ENCODE results near the gene TBC1D22A. TPM values are rescaled to one million over a fixed set of nuclear protein-coding genes. Genes with fewer than 3 reads are reported as not detected.
"Not testable (repeated sequence)": the region's sequence is repeated elsewhere in the genome, so short reads cannot be mapped to it uniquely, and the experiment has no call there.

The TBC1D22A gene
- total RNA-seq, 4 donors from 2014 or later: 15.6 to 21.7 (median 20.5) TPM

- Histone ChIP-seq H3K27ac (no peak overlapping the region), H3K9me3 (peaks cover 0 to 4% (median 0%) of the 10 kb centered on the region in 3 donors), H3K36me3 (peaks cover 0 to 66% (median 4%) of the 10 kb centered on the region in 3 donors), H3K4me1 (peaks cover 0 to 14% (median 3%) of the 10 kb centered on the region in 3 donors), H3K4me3 (no peak overlapping the region), H3K27me3 (no peaks in the 10 kb centered on the region)
- intact Hi-C loops (cut with DNase I): no loop called here
- WGBS, 2 donors: 87 to 89% methylated on average over 2 to 10 of the region's 10 CpGs
- no peak for DNase-seq
- no peak for TF ChIP-seq POLR2A (IDR thresholded peaks at IDR 0.05)
- TF ChIP-seq CTCF (IDR thresholded peaks at IDR 0.05): no peak
These were observed 214.1 kb downstream of the TBC1D22A start for GRCh38 chr22:46976598-46976997.

GRCh38 chr22:46977656-46978343, 215.3 kb downstream of the TBC1D22A start:
- H3K36me3 ChIP-seq: peaks cover 0 to 66% (median 4%) of the 10 kb centered on the region in 3 donors
- WGBS, 2 donors: 79 to 89% methylated on average over 11 to 14 of the region's 14 CpGs

GRCh38 chr22:46978668-46979067, 216.2 kb downstream of the TBC1D22A start:
- 97 to 98% methylated on average over 12 of the region's 12 CpGs for WGBS, 2 donors
- H3K36me3 ChIP-seq: peaks cover 0 to 66% (median 4%) of the 10 kb centered on the region in 3 donors
- H3K27ac ChIP-seq; H3K4me3 ChIP-seq; intact Hi-C loops (cut with DNase I); DNase-seq; H3K27me3 ChIP-seq; H3K9me3 ChIP-seq; H3K4me1 ChIP-seq: not testable (repeated sequence)

More at GRCh38 chr22:46977656-46978343, 215.3 kb downstream of the TBC1D22A start:
- intact Hi-C loops (cut with DNase I): no loop called here
- no peak for DNase-seq
- Histone ChIP-seq H3K4me3 (no peak overlapping the region), H3K9me3 (peaks cover 0 to 4% (median 0%) of the 10 kb centered on the region in 3 donors), H3K27ac (peak overlapping the region in 1 of 4 donors; percentile 39), H3K27me3 (no peaks in the 10 kb centered on the region), H3K4me1 (peaks cover 0 to 10% (median 0%) of the 10 kb centered on the region in 3 donors)
- TF ChIP-seq POLR2A (IDR thresholded peaks at IDR 0.05) (no peak), CTCF (IDR thresholded peaks at IDR 0.05) (no peak)

GRCh38 chr22:46979506-46979905, 217.1 kb downstream of the TBC1D22A start:
- WGBS, 2 donors: 95 to 99% methylated on average over 10 to 11 of the region's 12 CpGs
- Histone ChIP-seq H3K4me3 (no peak overlapping the region), H3K4me1 (peaks cover 0 to 13% (median 2%) of the 10 kb centered on the region in 3 donors), H3K27me3 (no peaks in the 10 kb centered on the region), H3K27ac (no peak overlapping the region), H3K9me3 (peaks cover 0 to 4% (median 0%) of the 10 kb centered on the region in 3 donors), H3K36me3 (peaks cover 0 to 60% (median under 1%) of the 10 kb centered on the region in 3 donors)
- no peak for DNase-seq
- intact Hi-C loops (cut with DNase I): no loop called here
- TF ChIP-seq CTCF (IDR thresholded peaks at IDR 0.05): no peak
- TF ChIP-seq POLR2A (IDR thresholded peaks at IDR 0.05): no peak

- H3K27ac ChIP-seq: no peak overlapping the region
- H3K27me3 ChIP-seq: no peaks in the 10 kb centered on the region
- peaks cover 0 to 51% (median 0%) of the 10 kb centered on the region in 3 donors for H3K36me3 ChIP-seq
- H3K9me3 ChIP-seq: peaks cover 0 to 4% (median 0%) of the 10 kb centered on the region in 3 donors
- no peak for DNase-seq
- peaks cover 0 to 22% (median 8%) of the 10 kb centered on the region in 3 donors for H3K4me1 ChIP-seq
- WGBS, 2 donors: 98 to 100% methylated on average over 2 to 3 of the region's 3 CpGs
- TF ChIP-seq CTCF (IDR thresholded peaks at IDR 0.05) (no peak), POLR2A (IDR thresholded peaks at IDR 0.05) (no peak)
- no peak overlapping the region for H3K4me3 ChIP-seq
- intact Hi-C loops (cut with DNase I): no loop called here
These were observed 217.9 kb downstream of the TBC1D22A start for GRCh38 chr22:46980392-46980791.
